GM10266 (cell line): Measurements from ENCODE around the gene CRACR2A.

ENCODE experiments used
- DNase-seq: peaks from one replicate; pipeline ENCODE4 v3.0.0; 2012; ENCODE audit errors: extremely low spot score
- CTCF ChIP-seq: IDR thresholded peaks from 2 replicates; pipeline ENCODE4 v1.5.1; 2012; ENCODE audit warnings: mild to moderate bottlenecking, low read depth; ENCODE audit not compliant: control insufficient read depth, insufficient read depth; ENCODE audit errors: missing control alignments

The CRACR2A gene

GRCh38 chr12:3617565-3617964, 135.3 kb downstream of the CRACR2A start:
- no peak for DNase-seq
- TF ChIP-seq CTCF = no peak

- no peak for TF ChIP-seq CTCF
Measured at GRCh38 chr12:3615862-3616261, 137.0 kb downstream of the CRACR2A start.

GRCh38 chr12:3614806-3615466, 138.0 kb downstream of the CRACR2A start:
- no peak for DNase-seq
- no peak for TF ChIP-seq CTCF

More at GRCh38 chr12:3615862-3616261, 137.0 kb downstream of the CRACR2A start:
- no peak for DNase-seq

GRCh38 chr12:3613641-3614395, 139.1 kb downstream of the CRACR2A start:
- no peak for DNase-seq
- no peak for TF ChIP-seq CTCF

GRCh38 chr12:3611860-3612703, 140.8 kb downstream of the CRACR2A start:
- TF ChIP-seq CTCF = no peak
- no peak for DNase-seq

GRCh38 chr12:3607821-3608220, 145.1 kb downstream of the CRACR2A start:
- no peak for DNase-seq
- TF ChIP-seq CTCF = no peak
